AG04449 (cell line): ENCODE results near the gene ABCC11.

ENCODE experiments used
- CTCF ChIA-PET: fragments of 350-600 bp; formaldehyde crosslinking; extraction: SDS; loops from one replicate; lab custom pipeline; 2021; ENCODE audit warnings: antibody characterized with exemption; lab: Yijun Ruan, JAX
- POLR2A ChIA-PET: fragments of 400-600, 350-600 bp; formaldehyde crosslinking; extraction: SDS; loops from one replicate; lab custom pipeline; 2020; ENCODE audit warnings: antibody characterized with exemption, inconsistent platforms; lab: Yijun Ruan, JAX
- DNase-seq: peaks from one replicate; pipeline ENCODE4 v3.0.0-alpha.2; 2010; ENCODE audit warnings: low read depth, low spot score
- H3K4me3 ChIP-seq: 2 replicates; pipeline ENCODE4 v1.5.1; 2011; ENCODE audit warnings: low read depth, mild to moderate bottlenecking, control low read depth, low read length
- CTCF ChIP-seq: IDR thresholded peaks from one replicate; pipeline ENCODE4 v1.5.1; 2011; ENCODE audit warnings: mild to moderate bottlenecking, moderate library complexity, low read length, control low read depth, inconsistent platforms; ENCODE audit not compliant: insufficient read depth; ENCODE audit errors: missing control alignments

Gene ABCC11

GRCh38 chr16:48158296-48158695 is 89.0 kb downstream of the ABCC11 start:
- H3K4me3 ChIP-seq: no peak overlapping the region
- CTCF ChIA-PET: interaction anchor here (1.0 to 18.2 kb wide), 11 partner anchors 32 to 1045 kb away, joined by 3 to 322 read pairs (median 5); partner anchors contain the start of gene NETO2
- TF ChIP-seq CTCF: no peak
- DNase-seq: peak; percentile 12
- POLR2A ChIA-PET: no interaction called here

- ChIA-PET POLR2A (no interaction called here), CTCF (interaction anchor here (1.1 to 18.2 kb wide), 18 partner anchors 10 to 1211 kb away, joined by 3 to 322 read pairs (median 5); partner anchors contain the start of gene NETO2)
- TF ChIP-seq CTCF: no peak
- no peak for DNase-seq
- no peak overlapping the region for H3K4me3 ChIP-seq
These were observed 89.5 kb downstream of the ABCC11 start for GRCh38 chr16:48157794-48158193.

GRCh38 chr16:48157302-48157701 is 90.0 kb downstream of the ABCC11 start:
- no peak overlapping the region for H3K4me3 ChIP-seq
- TF ChIP-seq CTCF: no peak
- ChIA-PET POLR2A (no interaction called here), CTCF (interaction anchor here (0.7 to 18.2 kb wide), 26 partner anchors 8 to 1210 kb away, joined by 3 to 322 read pairs (median 5); partner anchors contain the start of gene NETO2)
- DNase-seq: no peak

- ChIA-PET CTCF (interaction anchor here (0.7 to 18.2 kb wide), 29 partner anchors 8 to 1210 kb away, joined by 3 to 322 read pairs (median 5); partner anchors contain the start of gene NETO2), POLR2A (no interaction called here)
- DNase-seq: peak; percentile 16
- TF ChIP-seq CTCF: peak; percentile 95
- H3K4me3 ChIP-seq: no peak overlapping the region; the same call in 1 of the 2 replicates
These were observed 90.5 kb downstream of the ABCC11 start for GRCh38 chr16:48156790-48157209.

GRCh38 chr16:48155926-48156789 is 91.2 kb downstream of the ABCC11 start, which contains the start of gene ABCC12:
ABCC12 (minus strand) TSS chr16:48155993; CDS start chr16:48146424, 9,569 bp downstream.
- ChIA-PET POLR2A (no interaction called here), CTCF (interaction anchor here (0.6 to 18.2 kb wide), 27 partner anchors 8 to 1209 kb away, joined by 3 to 322 read pairs (median 4); partner anchors contain the start of gene NETO2)
- DNase-seq: no peak
- no peak for TF ChIP-seq CTCF
- H3K4me3 ChIP-seq: no peak within 1 kb of the TSS; the same call in 1 of the 2 replicates

GRCh38 chr16:48153774-48154173 is 93.6 kb downstream of the ABCC11 start:
- CTCF ChIA-PET: interaction anchor here (0.6 to 18.2 kb wide), 6 partner anchors 9 to 1010 kb away, joined by 3 to 322 read pairs (median 4); partner anchors contain the start of gene NETO2
- H3K4me3 ChIP-seq: no peak overlapping the region
- TF ChIP-seq CTCF: no peak
- POLR2A ChIA-PET: interaction anchor here (0.6 kb wide), 1 partner anchor 297 kb away, joined by 3 read pairs; no protein-coding TSS in a partner anchor
- no peak for DNase-seq
